GM12878 (cell line): Measurements from ENCODE around the gene AIF1. TPM values are rescaled to one million over a fixed set of nuclear protein-coding genes. Genes with fewer than 3 reads are reported as not detected.

Experiments
- CEBPZ ChIP-seq: fragments of 150-350 bp; IDR thresholded peaks from 2 replicates; pipeline ENCODE4 v1.6.1; 2016; ENCODE audit warnings: low read depth, low read length
- E2F8 ChIP-seq: fragments of 450-650 bp; IDR thresholded peaks from 2 replicates; pipeline ENCODE4 v1.6.1; 2018; ENCODE audit warnings: mild to moderate bottlenecking, low read depth, moderate library complexity; ENCODE audit not compliant: partially characterized antibody
- PAX5 ChIP-seq: IDR thresholded peaks from 2 replicates; pipeline ENCODE4 v1.6.1; 2011; ENCODE audit warnings: low read depth, low read length, borderline replicate concordance
- USF1 ChIP-seq: IDR thresholded peaks from 2 replicates; pipeline ENCODE4 v1.6.1; 2011; ENCODE audit warnings: borderline replicate concordance, low read depth, mild to moderate bottlenecking, moderate library complexity, mixed read lengths, low read length; ENCODE audit not compliant: insufficient read depth; ENCODE audit errors: extremely low read length
- ZBED1 ChIP-seq: IDR thresholded peaks from 2 replicates; pipeline ENCODE4 v1.6.1; 2016; ENCODE audit warnings: borderline replicate concordance
- polyA plus RNA-seq, 11 experiments: library from polyadenylated mRNA; depleted of rRNA in 4 of 11; unstranded in 6 of 11; stranded (reverse) in 5 of 11; fragments of >200 nt; fragmentation: Nextera tagmentation in 4 of 11; fragmentation: Illumina TruSeq in 1 of 11; extraction: Ambion mirVana in 4 of 11; extraction: Trizol in 1 of 11; gene quantifications; 1 replicate in 1 of 11; 2 replicates in 10 of 11; pipeline versions ENCODE4 v1.2.1 to v1.2.3, GENCODE V29; 2011 to 2016; ENCODE audit warnings: inconsistent platforms in 2 of 11, missing spikeins in 2 of 11, low read depth in 1 of 11
- total RNA-seq, 4 experiments: library from RNA; depleted of rRNA in 3 of 4; stranded (reverse); fragments of >200 nt in 3 of 4; fragmentation: Illumina TruSeq in 1 of 4; extraction: Trizol in 1 of 4; gene quantifications; 2 replicates each; pipeline versions ENCODE4 v1.2.1 to v1.2.3, GENCODE V29; 2013 to 2021

AIF1 gene
- total and polyA plus RNA-seq, 10 of the 15 experiments (the other 5 are each of a cell fraction or from before 2014, with no cell fraction given), result 1.9 to 256 (median 134) TPM

- TF ChIP-seq CEBPZ (no peak), ZBED1 (no peak), USF1 (no peak), E2F8 (no peak), PAX5 (no peak)
Observed at GRCh38 chr6:31645325-31645724, 30.3 kb downstream of the AIF1 start (continued).
